Stimulated activated CD8-positive, alpha-beta memory T cell treated with anti-CD3 and anti-CD28 coated beads, Interleukin-15, amount 100 ng/mL, for 24 hours (primary cell): ENCODE measurements around the gene TENT5C.

Experiments used
- DNase-seq: peaks from one replicate; pipeline ENCODE4 v3.0.0-alpha.2; 2020; ENCODE audit warnings: low read depth

The TENT5C gene

GRCh38 chr1:117613969-117614729, 8.3 kb downstream of the TENT5C start:
- no peak for DNase-seq

- no peak for DNase-seq
These were observed 9.6 kb downstream of the TENT5C start for GRCh38 chr1:117615474-117615873.

GRCh38 chr1:117616356-117616755, 10.5 kb downstream of the TENT5C start:
- DNase-seq, result no peak

GRCh38 chr1:117616967-117617366, 11.1 kb downstream of the TENT5C start:
- no peak for DNase-seq

GRCh38 chr1:117618450-117619122, 12.7 kb downstream of the TENT5C start:
- DNase-seq, result no peak

GRCh38 chr1:117620440-117620839, 14.6 kb downstream of the TENT5C start:
- no peak for DNase-seq

- DNase-seq, result no peak
These were observed 15.5 kb downstream of the TENT5C start for GRCh38 chr1:117621316-117621715.

GRCh38 chr1:117622726-117623125, 16.9 kb downstream of the TENT5C start:
- DNase-seq, result no peak

GRCh38 chr1:117623141-117623540, 17.3 kb downstream of the TENT5C start:
- no peak for DNase-seq

GRCh38 chr1:117623698-117624097, 17.9 kb downstream of the TENT5C start:
- DNase-seq, result no peak

GRCh38 chr1:117627546-117628130, 21.8 kb downstream of the TENT5C start:
- no peak for DNase-seq

GRCh38 chr1:117628343-117628742, 22.5 kb downstream of the TENT5C start:
- DNase-seq, result no peak

GRCh38 chr1:117629625-117630422, 24.0 kb downstream of the TENT5C start:
- no peak for DNase-seq

- DNase-seq, result no peak
These were observed 24.7 kb downstream of the TENT5C start for GRCh38 chr1:117630423-117630998.

- DNase-seq, result no peak
These were observed 25.7 kb downstream of the TENT5C start for GRCh38 chr1:117631359-117632160.

- DNase-seq, result no peak
These were observed 26.6 kb downstream of the TENT5C start for GRCh38 chr1:117632269-117633067.

- DNase-seq, result no peak
These were observed 27.2 kb downstream of the TENT5C start for GRCh38 chr1:117633068-117633345.

GRCh38 chr1:117633423-117633822, 27.6 kb downstream of the TENT5C start:
- no peak for DNase-seq

- DNase-seq, result no peak
These were observed 28.1 kb downstream of the TENT5C start for GRCh38 chr1:117633936-117634335.

GRCh38 chr1:117634631-117635030, 28.8 kb downstream of the TENT5C start:
- no peak for DNase-seq

- no peak for DNase-seq
These were observed 30.0 kb downstream of the TENT5C start for GRCh38 chr1:117635805-117636204.
